ENCODE data around the gene TGIF1. TPM values are rescaled to one million over a fixed set of nuclear protein-coding genes. Genes with fewer than 3 reads are reported as not detected.

TGIF1 gene
- total RNA-seq, 2 experiments from 2014 or later, result 54.6 to 55.4 TPM

DNA sequence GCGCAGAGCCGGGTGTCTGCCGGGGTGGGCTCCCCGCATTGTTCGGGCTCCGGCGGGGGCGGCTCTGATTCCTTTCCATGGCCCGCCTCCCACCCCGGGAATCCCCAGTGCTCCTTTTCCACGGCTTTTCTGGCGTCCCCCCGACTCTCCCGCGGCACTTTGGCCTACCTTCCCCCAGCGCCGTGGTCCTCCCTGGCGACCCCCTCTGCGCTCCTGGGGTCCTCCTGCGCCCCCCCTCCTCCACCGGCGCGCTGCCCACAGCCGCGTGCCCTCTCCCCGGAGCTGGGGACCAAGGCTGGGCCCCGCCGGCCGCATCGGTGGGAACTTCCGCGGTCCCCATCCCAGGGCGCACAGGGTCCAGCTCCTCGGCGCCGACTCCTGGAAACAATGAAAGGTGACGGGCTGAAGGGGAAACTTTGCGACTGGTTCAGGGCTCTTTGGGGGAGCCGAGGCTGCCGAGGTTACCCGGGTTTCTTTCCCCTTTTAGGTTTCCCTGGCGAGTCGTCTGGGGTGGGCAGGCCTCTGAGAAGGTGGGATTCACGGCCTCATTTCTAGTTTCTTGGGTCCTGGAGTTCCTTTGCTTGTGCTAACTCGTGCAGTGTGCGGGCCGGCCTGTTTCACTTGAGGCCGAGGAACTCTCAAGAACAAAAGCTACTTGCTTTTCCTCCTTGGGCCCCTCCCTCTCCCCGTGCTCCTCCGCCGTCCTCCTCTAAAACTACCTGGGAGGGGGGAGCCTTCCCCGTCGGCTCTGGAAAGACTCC lies 2.2 kb downstream of the TGIF1 start:
- CTCF ChIA-PET, result interaction anchor here (1.0 to 6.4 kb wide), 5 partner anchors 11 to 155 kb away, joined by 4 to 51 read pairs (median 8); no protein-coding TSS in a partner anchor
- H3K27me3 Mint-ChIP-seq, result peaks cover 5% of the 10 kb centered on the region

DNA sequence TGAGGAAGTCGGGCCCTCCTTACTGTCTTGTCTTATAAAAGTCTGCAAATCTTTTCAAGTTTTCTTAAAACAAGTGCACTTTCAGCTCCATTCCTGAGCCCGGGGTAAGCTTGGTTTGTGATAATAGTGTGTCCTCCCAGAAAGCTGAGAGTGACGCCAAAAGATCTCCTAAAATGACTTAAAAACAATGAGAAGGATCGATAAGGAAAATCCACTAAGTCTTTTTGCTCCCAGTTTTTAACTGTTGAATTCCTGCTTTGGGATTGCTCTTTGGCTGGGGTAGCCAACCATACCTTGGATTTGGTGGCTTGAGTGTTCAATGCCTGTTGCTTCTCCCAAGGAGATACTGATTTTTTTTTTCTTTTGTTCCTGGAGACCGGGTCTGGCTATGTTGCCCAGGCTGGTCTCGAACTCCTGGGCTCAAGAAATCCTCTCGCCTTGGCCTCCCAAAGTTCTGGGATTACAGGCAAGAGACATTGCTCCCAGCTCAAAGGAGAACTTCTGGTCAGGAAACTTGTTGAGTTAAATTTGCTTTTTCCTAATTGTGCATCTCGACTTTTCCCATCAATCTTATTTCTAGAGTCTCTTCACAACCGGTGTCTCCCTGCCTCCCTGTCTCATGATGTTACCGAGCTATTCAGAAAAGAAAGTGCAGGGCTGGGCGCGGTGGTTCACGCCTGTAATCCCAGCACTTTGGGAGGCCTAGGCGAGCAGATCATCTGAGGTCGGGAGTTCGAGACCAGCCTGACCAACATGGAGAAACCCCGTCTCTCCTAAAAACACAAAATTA lies 3.0 kb downstream of the TGIF1 start:
- H3K36me3 ChIP-seq (ENCODE audit: insufficient read depth, low read length), result peaks cover 17% of the 10 kb centered on the region
- intact Hi-C loops (cut with DNase I, micrococcal nuclease), result loop anchor here (2.0 to 10.0 kb wide), 8 partner anchors 71 to 518 kb away; partner anchors contain the start of genes LPIN2 (in 1 of the 2) and MYL12B (in 1 of the 2)
- H3K4me1 ChIP-seq (ENCODE audit: insufficient read depth, low read length), result peaks cover 47% of the 10 kb centered on the region
- Mint-ChIP-seq H3K4me3 (peak overlapping the region; percentile 98), H3K36me3 (ENCODE audit: low read depth) (peaks cover 66% of the 10 kb centered on the region), H3K27ac (peak overlapping the region; percentile 99), H3K9me3 (no peaks in the 10 kb centered on the region), H3K27me3 (peaks cover 5% of the 10 kb centered on the region), H3K4me1 (ENCODE audit: low read depth) (peaks cover 70% of the 10 kb centered on the region)
- peak in 4 of 14 experiments; percentile 3 to 20 (median 10) for DNase-seq
- peak overlapping the region; percentile 90 for H3K4me3 ChIP-seq (ENCODE audit: low read length)
- TF ChIP-seq, protein P1, sequence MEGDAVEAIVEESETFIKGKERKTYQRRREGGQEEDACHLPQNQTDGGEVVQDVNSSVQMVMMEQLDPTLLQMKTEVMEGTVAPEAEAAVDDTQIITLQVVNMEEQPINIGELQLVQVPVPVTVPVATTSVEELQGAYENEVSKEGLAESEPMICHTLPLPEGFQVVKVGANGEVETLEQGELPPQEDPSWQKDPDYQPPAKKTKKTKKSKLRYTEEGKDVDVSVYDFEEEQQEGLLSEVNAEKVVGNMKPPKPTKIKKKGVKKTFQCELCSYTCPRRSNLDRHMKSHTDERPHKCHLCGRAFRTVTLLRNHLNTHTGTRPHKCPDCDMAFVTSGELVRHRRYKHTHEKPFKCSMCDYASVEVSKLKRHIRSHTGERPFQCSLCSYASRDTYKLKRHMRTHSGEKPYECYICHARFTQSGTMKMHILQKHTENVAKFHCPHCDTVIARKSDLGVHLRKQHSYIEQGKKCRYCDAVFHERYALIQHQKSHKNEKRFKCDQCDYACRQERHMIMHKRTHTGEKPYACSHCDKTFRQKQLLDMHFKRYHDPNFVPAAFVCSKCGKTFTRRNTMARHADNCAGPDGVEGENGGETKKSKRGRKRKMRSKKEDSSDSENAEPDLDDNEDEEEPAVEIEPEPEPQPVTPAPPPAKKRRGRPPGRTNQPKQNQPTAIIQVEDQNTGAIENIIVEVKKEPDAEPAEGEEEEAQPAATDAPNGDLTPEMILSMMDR (IDR thresholded peaks at IDR 0.05), result no peak
- CTCF ChIA-PET, result interaction anchor here (1.0 to 6.4 kb wide), 8 partner anchors 12 to 213 kb away, joined by 4 to 51 read pairs (median 10); no protein-coding TSS in a partner anchor
- no peaks in the 10 kb centered on the region for H3K9me3 ChIP-seq (ENCODE audit: control insufficient read depth in 1 of 2, insufficient read depth in 1 of 2, low read length in 2 of 2)
- H3K27ac ChIP-seq (ENCODE audit: low read depth in 1 of 2, low read length in 2 of 2), result peak overlapping the region; percentile 70 to 98
- ATAC-seq (ENCODE audit: poor library complexity), result no peak
- H3K27me3 ChIP-seq (ENCODE audit: control insufficient read depth in 1 of 2, insufficient read depth in 2 of 2, low read length in 2 of 2), result no peaks in the 10 kb centered on the region
- POLR2A ChIA-PET, result interaction anchor here (0.6 to 9.4 kb wide), 19 partner anchors 9 to 391 kb away, joined by 3 to 140 read pairs (median 7); partner anchors contain the start of genes MYL12A and MYL12B

More for the DNA sequence above, 2.2 kb downstream of the TGIF1 start:
- ATAC-seq (ENCODE audit: poor library complexity) (no peak), DNase-seq (peak in 13 of 14 experiments; percentile 8 to 64 (median 25))
- intact Hi-C loops (cut with DNase I, micrococcal nuclease), result loop anchor here (1.0 to 10.0 kb wide), 9 partner anchors 70 to 517 kb away; partner anchors contain the start of genes LPIN2 (in 1 of the 2) and MYL12B (in 1 of the 2)
- Mint-ChIP-seq H3K9me3 (no peaks in the 10 kb centered on the region), H3K27ac (peak overlapping the region; percentile 99), H3K4me1 (ENCODE audit: low read depth) (peaks cover 70% of the 10 kb centered on the region), H3K4me3 (peak overlapping the region; percentile 98), H3K36me3 (ENCODE audit: low read depth) (peaks cover 60% of the 10 kb centered on the region)
- peaks cover 10% of the 10 kb centered on the region for H3K36me3 ChIP-seq (ENCODE audit: insufficient read depth, low read length)
- peaks cover 55% of the 10 kb centered on the region for H3K4me1 ChIP-seq (ENCODE audit: insufficient read depth, low read length)
- peak overlapping the region; percentile 70 to 98 for H3K27ac ChIP-seq (ENCODE audit: low read depth in 1 of 2, low read length in 2 of 2)
- POLR2A ChIA-PET, result interaction anchor here (0.7 to 9.4 kb wide), 20 partner anchors 10 to 391 kb away, joined by 3 to 140 read pairs (median 10); partner anchors contain the start of genes MYL12A and MYL12B
- TF ChIP-seq, protein P1 (IDR thresholded peaks at IDR 0.05), result no peak
- H3K9me3 ChIP-seq (ENCODE audit: control insufficient read depth in 1 of 2, insufficient read depth in 1 of 2, low read length in 2 of 2), result no peaks in the 10 kb centered on the region
- no peaks in the 10 kb centered on the region for H3K27me3 ChIP-seq (ENCODE audit: control insufficient read depth in 1 of 2, insufficient read depth in 2 of 2, low read length in 2 of 2)
- peak overlapping the region; percentile 90 for H3K4me3 ChIP-seq (ENCODE audit: low read length)
